H1 (cell line): Measurements from ENCODE around the gene TMIGD3.

Source experiments
- CBX5 ChIP-seq: fragments of 300-800, 300-1000 bp; sonication (generic); IDR thresholded peaks from 2 replicates; pipeline ENCODE4 v1.7.1; 2016; ENCODE audit warnings: antibody characterized with exemption, low read length, low read depth
- CTBP2 ChIP-seq: IDR thresholded peaks from 2 replicates; pipeline ENCODE4 v1.7.0; 2011; ENCODE audit warnings: borderline replicate concordance, mild to moderate bottlenecking, moderate library complexity, mixed read lengths, low read length; ENCODE audit not compliant: insufficient read depth, insufficient read length
- EGR1 ChIP-seq: IDR thresholded peaks from 2 replicates; pipeline ENCODE4 v1.6.1; 2011; ENCODE audit warnings: low read depth, low read length, borderline replicate concordance
- EZH2 ChIP-seq: fragments of 200-600 bp; sonication (generic); IDR thresholded peaks from 2 replicates; pipeline ENCODE4 v1.7.1; 2012; ENCODE audit warnings: low read depth, mild to moderate bottlenecking, moderate library complexity, low read length, inconsistent platforms; ENCODE audit not compliant: severe bottlenecking
- FOSL1 ChIP-seq: IDR thresholded peaks from 2 replicates; pipeline ENCODE4 v1.6.1; 2011; ENCODE audit warnings: mild to moderate bottlenecking, low read depth, low read length, moderate library complexity; ENCODE audit not compliant: insufficient read depth
- NANOG ChIP-seq: IDR thresholded peaks from 2 replicates; pipeline ENCODE4 v1.6.1; 2011; ENCODE audit warnings: low read length, low read depth, mild to moderate bottlenecking, inconsistent platforms; ENCODE audit not compliant: insufficient read depth, poor library complexity, severe bottlenecking
- POLR2A ChIP-seq, 2 experiments: IDR thresholded peaks; 1 replicate in 1 of 2; 2 replicates in 1 of 2; pipeline ENCODE4 v1.6.1; 2011; ENCODE audit warnings: low read depth in 2 of 2, low read length in 2 of 2, mild to moderate bottlenecking in 2 of 2; ENCODE audit errors: control extremely low read depth in 1 of 2
- POLR2AphosphoS5 ChIP-seq: IDR thresholded peaks from 2 replicates; pipeline ENCODE4 v1.6.1; 2011; ENCODE audit warnings: low read depth, low read length
- SP2 ChIP-seq: IDR thresholded peaks from 2 replicates; pipeline ENCODE4 v1.6.1; 2012; ENCODE audit warnings: mild to moderate bottlenecking, low read length, inconsistent platforms
- TAF7 ChIP-seq: optimal IDR thresholded peaks from 2 replicates; pipeline ENCODE3; 2011; ENCODE audit warnings: low read depth, mild to moderate bottlenecking, inconsistent platforms, low read length, moderate library complexity, borderline replicate concordance
- TF ChIP-seq, protein P1 (sequence below): fragments of 300-600 bp; sonication (generic); IDR thresholded peaks from 2 replicates; pipeline ENCODE4 v1.7.1; 2012; ENCODE audit warnings: low read length, moderate library complexity, mild to moderate bottlenecking, inconsistent platforms; ENCODE audit not compliant: insufficient replicate concordance
- TF ChIP-seq, protein P2 (sequence below), 3 experiments: IDR thresholded peaks; 1 replicate in 2 of 3; 2 replicates in 1 of 3; pipeline versions ENCODE4 v1.5.1 to v1.6.1; 2011; ENCODE audit warnings: low read length in 3 of 3, mild to moderate bottlenecking in 3 of 3, inconsistent platforms in 2 of 3, low read depth in 1 of 3, moderate library complexity in 1 of 3; ENCODE audit not compliant: insufficient read depth in 1 of 3; ENCODE audit errors: control extremely low read depth in 1 of 3

- TF ChIP-seq, protein P1, sequence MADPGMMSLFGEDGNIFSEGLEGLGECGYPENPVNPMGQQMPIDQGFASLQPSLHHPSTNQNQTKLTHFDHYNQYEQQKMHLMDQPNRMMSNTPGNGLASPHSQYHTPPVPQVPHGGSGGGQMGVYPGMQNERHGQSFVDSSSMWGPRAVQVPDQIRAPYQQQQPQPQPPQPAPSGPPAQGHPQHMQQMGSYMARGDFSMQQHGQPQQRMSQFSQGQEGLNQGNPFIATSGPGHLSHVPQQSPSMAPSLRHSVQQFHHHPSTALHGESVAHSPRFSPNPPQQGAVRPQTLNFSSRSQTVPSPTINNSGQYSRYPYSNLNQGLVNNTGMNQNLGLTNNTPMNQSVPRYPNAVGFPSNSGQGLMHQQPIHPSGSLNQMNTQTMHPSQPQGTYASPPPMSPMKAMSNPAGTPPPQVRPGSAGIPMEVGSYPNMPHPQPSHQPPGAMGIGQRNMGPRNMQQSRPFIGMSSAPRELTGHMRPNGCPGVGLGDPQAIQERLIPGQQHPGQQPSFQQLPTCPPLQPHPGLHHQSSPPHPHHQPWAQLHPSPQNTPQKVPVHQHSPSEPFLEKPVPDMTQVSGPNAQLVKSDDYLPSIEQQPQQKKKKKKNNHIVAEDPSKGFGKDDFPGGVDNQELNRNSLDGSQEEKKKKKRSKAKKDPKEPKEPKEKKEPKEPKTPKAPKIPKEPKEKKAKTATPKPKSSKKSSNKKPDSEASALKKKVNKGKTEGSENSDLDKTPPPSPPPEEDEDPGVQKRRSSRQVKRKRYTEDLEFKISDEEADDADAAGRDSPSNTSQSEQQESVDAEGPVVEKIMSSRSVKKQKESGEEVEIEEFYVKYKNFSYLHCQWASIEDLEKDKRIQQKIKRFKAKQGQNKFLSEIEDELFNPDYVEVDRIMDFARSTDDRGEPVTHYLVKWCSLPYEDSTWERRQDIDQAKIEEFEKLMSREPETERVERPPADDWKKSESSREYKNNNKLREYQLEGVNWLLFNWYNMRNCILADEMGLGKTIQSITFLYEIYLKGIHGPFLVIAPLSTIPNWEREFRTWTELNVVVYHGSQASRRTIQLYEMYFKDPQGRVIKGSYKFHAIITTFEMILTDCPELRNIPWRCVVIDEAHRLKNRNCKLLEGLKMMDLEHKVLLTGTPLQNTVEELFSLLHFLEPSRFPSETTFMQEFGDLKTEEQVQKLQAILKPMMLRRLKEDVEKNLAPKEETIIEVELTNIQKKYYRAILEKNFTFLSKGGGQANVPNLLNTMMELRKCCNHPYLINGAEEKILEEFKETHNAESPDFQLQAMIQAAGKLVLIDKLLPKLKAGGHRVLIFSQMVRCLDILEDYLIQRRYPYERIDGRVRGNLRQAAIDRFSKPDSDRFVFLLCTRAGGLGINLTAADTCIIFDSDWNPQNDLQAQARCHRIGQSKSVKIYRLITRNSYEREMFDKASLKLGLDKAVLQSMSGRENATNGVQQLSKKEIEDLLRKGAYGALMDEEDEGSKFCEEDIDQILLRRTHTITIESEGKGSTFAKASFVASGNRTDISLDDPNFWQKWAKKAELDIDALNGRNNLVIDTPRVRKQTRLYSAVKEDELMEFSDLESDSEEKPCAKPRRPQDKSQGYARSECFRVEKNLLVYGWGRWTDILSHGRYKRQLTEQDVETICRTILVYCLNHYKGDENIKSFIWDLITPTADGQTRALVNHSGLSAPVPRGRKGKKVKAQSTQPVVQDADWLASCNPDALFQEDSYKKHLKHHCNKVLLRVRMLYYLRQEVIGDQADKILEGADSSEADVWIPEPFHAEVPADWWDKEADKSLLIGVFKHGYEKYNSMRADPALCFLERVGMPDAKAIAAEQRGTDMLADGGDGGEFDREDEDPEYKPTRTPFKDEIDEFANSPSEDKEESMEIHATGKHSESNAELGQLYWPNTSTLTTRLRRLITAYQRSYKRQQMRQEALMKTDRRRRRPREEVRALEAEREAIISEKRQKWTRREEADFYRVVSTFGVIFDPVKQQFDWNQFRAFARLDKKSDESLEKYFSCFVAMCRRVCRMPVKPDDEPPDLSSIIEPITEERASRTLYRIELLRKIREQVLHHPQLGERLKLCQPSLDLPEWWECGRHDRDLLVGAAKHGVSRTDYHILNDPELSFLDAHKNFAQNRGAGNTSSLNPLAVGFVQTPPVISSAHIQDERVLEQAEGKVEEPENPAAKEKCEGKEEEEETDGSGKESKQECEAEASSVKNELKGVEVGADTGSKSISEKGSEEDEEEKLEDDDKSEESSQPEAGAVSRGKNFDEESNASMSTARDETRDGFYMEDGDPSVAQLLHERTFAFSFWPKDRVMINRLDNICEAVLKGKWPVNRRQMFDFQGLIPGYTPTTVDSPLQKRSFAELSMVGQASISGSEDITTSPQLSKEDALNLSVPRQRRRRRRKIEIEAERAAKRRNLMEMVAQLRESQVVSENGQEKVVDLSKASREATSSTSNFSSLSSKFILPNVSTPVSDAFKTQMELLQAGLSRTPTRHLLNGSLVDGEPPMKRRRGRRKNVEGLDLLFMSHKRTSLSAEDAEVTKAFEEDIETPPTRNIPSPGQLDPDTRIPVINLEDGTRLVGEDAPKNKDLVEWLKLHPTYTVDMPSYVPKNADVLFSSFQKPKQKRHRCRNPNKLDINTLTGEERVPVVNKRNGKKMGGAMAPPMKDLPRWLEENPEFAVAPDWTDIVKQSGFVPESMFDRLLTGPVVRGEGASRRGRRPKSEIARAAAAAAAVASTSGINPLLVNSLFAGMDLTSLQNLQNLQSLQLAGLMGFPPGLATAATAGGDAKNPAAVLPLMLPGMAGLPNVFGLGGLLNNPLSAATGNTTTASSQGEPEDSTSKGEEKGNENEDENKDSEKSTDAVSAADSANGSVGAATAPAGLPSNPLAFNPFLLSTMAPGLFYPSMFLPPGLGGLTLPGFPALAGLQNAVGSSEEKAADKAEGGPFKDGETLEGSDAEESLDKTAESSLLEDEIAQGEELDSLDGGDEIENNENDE: no peak
- TF ChIP-seq EGR1 (no peak), EZH2 (no peak), TAF7 (no peak), NANOG (no peak), POLR2A (IDR thresholded peaks at IDR 0.05; ENCODE audit: control extremely low read depth in 1 of 2, low read depth in 2 of 2, low read length in 2 of 2) (no peak), POLR2AphosphoS5 (no peak), FOSL1 (no peak), CTBP2 (no peak), SP2 (no peak), CBX5 (no peak)
- TF ChIP-seq, protein P2, sequence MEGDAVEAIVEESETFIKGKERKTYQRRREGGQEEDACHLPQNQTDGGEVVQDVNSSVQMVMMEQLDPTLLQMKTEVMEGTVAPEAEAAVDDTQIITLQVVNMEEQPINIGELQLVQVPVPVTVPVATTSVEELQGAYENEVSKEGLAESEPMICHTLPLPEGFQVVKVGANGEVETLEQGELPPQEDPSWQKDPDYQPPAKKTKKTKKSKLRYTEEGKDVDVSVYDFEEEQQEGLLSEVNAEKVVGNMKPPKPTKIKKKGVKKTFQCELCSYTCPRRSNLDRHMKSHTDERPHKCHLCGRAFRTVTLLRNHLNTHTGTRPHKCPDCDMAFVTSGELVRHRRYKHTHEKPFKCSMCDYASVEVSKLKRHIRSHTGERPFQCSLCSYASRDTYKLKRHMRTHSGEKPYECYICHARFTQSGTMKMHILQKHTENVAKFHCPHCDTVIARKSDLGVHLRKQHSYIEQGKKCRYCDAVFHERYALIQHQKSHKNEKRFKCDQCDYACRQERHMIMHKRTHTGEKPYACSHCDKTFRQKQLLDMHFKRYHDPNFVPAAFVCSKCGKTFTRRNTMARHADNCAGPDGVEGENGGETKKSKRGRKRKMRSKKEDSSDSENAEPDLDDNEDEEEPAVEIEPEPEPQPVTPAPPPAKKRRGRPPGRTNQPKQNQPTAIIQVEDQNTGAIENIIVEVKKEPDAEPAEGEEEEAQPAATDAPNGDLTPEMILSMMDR (IDR thresholded peaks at IDR 0.05; ENCODE audit: control extremely low read depth in 1 of 3, insufficient read depth in 1 of 3, low read depth in 1 of 3, low read length in 3 of 3): no peak
These were observed 38.8 kb upstream of the TMIGD3 start for GRCh38 chr1:111542187-111542586.
